ENCODE measurements around the gene SMARCC1. TPM values are rescaled to one million over a fixed set of nuclear protein-coding genes. Genes with fewer than 3 reads are reported as not detected.

Gene SMARCC1
- total RNA-seq, 1 donor from 2014 or later: 146 TPM

DNA sequence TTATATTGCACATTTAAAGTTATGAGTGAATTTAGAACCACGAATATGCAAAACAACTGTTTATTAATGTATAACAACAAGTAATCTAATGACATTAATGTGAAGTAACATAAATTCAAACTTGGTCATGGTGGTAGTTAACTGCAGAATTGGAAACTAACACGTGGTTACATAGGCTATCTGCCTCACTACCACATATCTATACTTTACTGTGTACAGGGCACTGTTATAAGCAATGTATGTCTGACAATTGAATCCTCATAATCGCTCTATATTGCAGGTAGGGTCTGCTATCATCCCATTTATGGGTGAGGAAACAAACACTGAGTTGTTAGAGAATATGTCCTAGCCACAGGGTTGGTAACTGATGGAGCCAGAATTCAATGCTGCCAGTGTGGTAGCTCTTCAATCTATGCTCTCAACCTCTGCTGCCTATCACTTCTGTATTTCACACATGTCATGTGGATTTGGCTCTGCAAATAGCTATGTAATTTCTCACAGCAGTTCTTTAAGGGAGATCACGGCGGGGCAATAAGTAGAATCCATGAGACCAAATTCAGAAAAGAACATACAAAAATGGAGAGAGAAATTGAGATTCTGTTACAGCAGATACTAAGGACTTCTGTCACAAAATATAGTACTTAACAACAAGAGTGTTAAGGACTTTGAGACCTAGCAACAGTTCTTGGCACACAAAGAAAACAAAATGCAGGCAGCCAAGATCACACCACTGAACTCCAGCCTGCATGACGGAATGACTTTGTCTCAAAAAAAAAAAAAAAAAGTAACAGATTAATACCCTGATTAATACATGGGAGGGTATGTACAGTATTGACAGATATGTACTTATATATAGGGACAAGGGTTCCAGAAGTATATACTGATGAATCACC, 103.0 kb downstream of the SMARCC1 start:
- no peak overlapping the region for H3K4me3 Mint-ChIP-seq (ENCODE audit: unreplicated experiment)
- H3K4me1 ChIP-seq (ENCODE audit: insufficient read depth, low read length): no peaks in the 10 kb centered on the region
- DNase-seq (ENCODE audit: low read depth): no peak

GRCh38 chr3:47669026-47669749, 112.5 kb downstream of the SMARCC1 start:
- Histone ChIP-seq H3K4me3 (ENCODE audit: insufficient read depth, low read depth, low read length) (no peak overlapping the region), H3K27me3 (ENCODE audit: insufficient read depth, low read length) (no peaks in the 10 kb centered on the region), H3K4me1 (ENCODE audit: insufficient read depth, low read length) (peaks cover 10% of the 10 kb centered on the region), H3K9me3 (ENCODE audit: insufficient read depth, low read depth, low read length) (no peaks in the 10 kb centered on the region), H3K27ac (ENCODE audit: low read depth, low read length) (peak overlapping the region; percentile 30), H3K79me2 (ENCODE audit: insufficient read depth, low read length) (no peaks in the 10 kb centered on the region), H2AFZ (ENCODE audit: low read depth, low read length) (no peak overlapping the region), H3K36me3 (ENCODE audit: insufficient read depth, low read length) (peaks cover 11% of the 10 kb centered on the region), H3K9ac (ENCODE audit: low read length) (no peak overlapping the region), H4K20me1 (ENCODE audit: insufficient read depth, low read length) (peaks cover 12% of the 10 kb centered on the region), H3K4me2 (ENCODE audit: low read length) (no peak overlapping the region)
- Mint-ChIP-seq H3K9me3 (ENCODE audit: unreplicated experiment) (no peaks in the 10 kb centered on the region), H3K27ac (ENCODE audit: unreplicated experiment) (peak overlapping the region; percentile 1), H3K27me3 (ENCODE audit: low read depth, unreplicated experiment) (no peaks in the 10 kb centered on the region), H3K4me3 (ENCODE audit: unreplicated experiment) (no peak overlapping the region), H3K36me3 (ENCODE audit: low read depth, unreplicated experiment) (peaks cover 6% of the 10 kb centered on the region), H3K4me1 (ENCODE audit: low read depth, unreplicated experiment) (peaks cover 7% of the 10 kb centered on the region)
- FAIRE-seq (no peak), DNase-seq (ENCODE audit: low read depth) (peak; percentile 42)
- TF ChIP-seq CTCF (IDR thresholded peaks at IDR 0.05; ENCODE audit: insufficient read depth, low read depth, low read length): no peak
- no peak for TF ChIP-seq EZH2 (IDR thresholded peaks at IDR 0.05; ENCODE audit: insufficient read depth, low read length)

More for the DNA sequence above, 103.0 kb downstream of the SMARCC1 start:
- Mint-ChIP-seq H3K36me3 (ENCODE audit: low read depth, unreplicated experiment) (peaks cover 17% of the 10 kb centered on the region), H3K27me3 (ENCODE audit: low read depth, unreplicated experiment) (no peaks in the 10 kb centered on the region), H3K9me3 (ENCODE audit: unreplicated experiment) (no peaks in the 10 kb centered on the region), H3K4me1 (ENCODE audit: low read depth, unreplicated experiment) (no peaks in the 10 kb centered on the region), H3K27ac (ENCODE audit: unreplicated experiment) (no peak overlapping the region)
- Histone ChIP-seq H3K4me3 (ENCODE audit: insufficient read depth, low read depth, low read length) (no peak overlapping the region), H3K36me3 (ENCODE audit: insufficient read depth, low read length) (peaks cover 51% of the 10 kb centered on the region), H3K9ac (ENCODE audit: low read length) (no peak overlapping the region), H2AFZ (ENCODE audit: low read depth, low read length) (no peak overlapping the region), H3K27me3 (ENCODE audit: insufficient read depth, low read length) (no peaks in the 10 kb centered on the region), H3K27ac (ENCODE audit: low read depth, low read length) (no peak overlapping the region), H3K4me2 (ENCODE audit: low read length) (no peak overlapping the region), H4K20me1 (ENCODE audit: insufficient read depth, low read length) (peaks cover 19% of the 10 kb centered on the region), H3K9me3 (ENCODE audit: insufficient read depth, low read depth, low read length) (no peaks in the 10 kb centered on the region), H3K79me2 (ENCODE audit: insufficient read depth, low read length) (no peaks in the 10 kb centered on the region)
- no peak for TF ChIP-seq CTCF (IDR thresholded peaks at IDR 0.05; ENCODE audit: insufficient read depth, low read depth, low read length)
- no peak for TF ChIP-seq EZH2 (IDR thresholded peaks at IDR 0.05; ENCODE audit: insufficient read depth, low read length)
- FAIRE-seq: no peak
